VCaP (cell line): ENCODE results near the gene ZNF264.
"Not testable (repeated sequence)": the region's sequence is repeated elsewhere in the genome, so short reads cannot be mapped to it uniquely, and the experiment has no call there.

ENCODE experiments used
- H3K27ac ChIP-seq: fragments of 450-650 bp; 2 replicates; pipeline ENCODE4 v1.5.1; 2017
- TF ChIP-seq, protein P1 (sequence below): fragments of 450-650 bp; conservative IDR thresholded peaks from 2 replicates; pipeline ENCODE4 v1.5.1; 2017; ENCODE audit warnings: mild to moderate bottlenecking, moderate library complexity

ZNF264 gene

DNA sequence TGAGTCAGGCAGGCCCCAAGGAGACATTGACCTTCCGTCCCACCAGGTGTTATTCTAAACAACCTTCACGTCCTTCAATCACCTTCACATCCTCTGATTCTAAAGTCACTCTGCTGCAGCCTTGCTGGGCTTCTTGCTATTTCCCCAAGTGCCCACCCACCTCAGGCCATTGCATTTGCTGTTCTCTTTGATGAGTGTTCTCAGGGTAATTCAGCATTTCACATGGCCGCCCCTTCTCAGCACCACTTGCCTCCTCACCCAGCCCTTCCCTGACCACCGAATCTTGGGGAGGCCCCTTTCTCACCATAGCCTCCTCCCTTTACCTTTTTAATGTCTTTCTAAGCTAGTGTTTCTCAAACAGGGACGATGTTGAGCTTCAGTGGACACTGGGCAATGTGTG lies 53.8 kb downstream of the ZNF264 start:
- TF ChIP-seq, protein P1, sequence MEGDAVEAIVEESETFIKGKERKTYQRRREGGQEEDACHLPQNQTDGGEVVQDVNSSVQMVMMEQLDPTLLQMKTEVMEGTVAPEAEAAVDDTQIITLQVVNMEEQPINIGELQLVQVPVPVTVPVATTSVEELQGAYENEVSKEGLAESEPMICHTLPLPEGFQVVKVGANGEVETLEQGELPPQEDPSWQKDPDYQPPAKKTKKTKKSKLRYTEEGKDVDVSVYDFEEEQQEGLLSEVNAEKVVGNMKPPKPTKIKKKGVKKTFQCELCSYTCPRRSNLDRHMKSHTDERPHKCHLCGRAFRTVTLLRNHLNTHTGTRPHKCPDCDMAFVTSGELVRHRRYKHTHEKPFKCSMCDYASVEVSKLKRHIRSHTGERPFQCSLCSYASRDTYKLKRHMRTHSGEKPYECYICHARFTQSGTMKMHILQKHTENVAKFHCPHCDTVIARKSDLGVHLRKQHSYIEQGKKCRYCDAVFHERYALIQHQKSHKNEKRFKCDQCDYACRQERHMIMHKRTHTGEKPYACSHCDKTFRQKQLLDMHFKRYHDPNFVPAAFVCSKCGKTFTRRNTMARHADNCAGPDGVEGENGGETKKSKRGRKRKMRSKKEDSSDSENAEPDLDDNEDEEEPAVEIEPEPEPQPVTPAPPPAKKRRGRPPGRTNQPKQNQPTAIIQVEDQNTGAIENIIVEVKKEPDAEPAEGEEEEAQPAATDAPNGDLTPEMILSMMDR: no peak
- no peak overlapping the region for H3K27ac ChIP-seq

DNA sequence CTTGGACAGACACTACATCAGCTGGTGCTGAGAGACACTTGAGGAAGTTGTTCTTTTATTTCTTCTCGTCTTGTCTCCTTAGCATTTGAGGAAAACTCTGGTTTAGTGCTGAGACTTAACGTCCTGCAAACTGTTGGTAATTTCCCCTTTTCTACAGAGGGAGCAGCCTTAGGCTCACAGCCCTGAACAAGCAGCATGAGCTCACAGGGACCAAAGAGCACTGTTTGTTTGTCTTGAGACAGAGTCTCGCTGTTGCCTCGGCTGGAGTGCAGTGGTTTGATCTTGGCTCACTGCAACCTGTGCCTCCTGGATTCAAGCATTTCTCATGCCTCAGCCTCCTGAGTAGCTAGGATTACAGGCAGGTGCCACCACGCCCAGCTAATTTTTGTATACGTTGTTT lies 54.7 kb downstream of the ZNF264 start:
- no peak overlapping the region for H3K27ac ChIP-seq
- TF ChIP-seq, protein P1: no peak

DNA sequence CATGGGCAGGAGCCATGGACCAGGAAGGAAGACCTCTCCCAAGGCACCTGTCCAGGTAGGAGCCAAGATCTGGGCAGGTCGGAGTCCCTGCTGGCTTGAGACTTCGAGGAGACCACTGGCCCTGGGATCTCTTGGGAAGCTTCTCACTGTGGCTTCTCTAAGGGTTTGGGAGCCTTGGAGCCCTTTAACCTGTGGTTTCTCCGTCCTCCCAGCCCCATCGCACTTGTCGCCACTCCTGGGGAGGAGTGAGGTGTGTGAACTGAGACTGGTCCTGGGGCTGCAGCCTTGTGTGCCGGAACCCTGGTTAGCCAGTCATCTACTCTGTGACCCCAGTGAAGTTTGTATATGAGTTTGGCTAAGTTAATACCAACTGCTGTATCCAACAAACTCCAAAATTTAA lies 57.3 kb downstream of the ZNF264 start:
- TF ChIP-seq, protein P1: no peak
- no peak overlapping the region for H3K27ac ChIP-seq

DNA sequence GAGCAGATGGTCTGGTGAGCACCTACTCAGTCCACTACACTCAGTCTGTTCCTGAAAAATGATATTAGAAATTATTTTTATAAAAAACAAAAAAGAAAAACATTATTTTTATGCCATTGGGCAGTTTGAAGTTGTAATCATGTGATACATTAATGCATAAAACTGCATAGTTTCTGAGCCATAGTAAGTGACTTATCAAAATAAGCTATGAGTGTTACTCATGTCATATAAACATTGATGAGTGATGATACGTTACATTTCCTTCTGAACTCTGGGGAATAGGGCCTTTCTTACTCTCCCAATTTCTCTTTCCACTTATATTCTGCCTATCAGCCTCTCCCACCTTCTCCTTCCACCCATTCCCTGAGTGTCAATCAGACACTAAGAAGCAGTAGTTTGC lies 58.0 kb downstream of the ZNF264 start:
- TF ChIP-seq, protein P1: no peak
- no peak overlapping the region for H3K27ac ChIP-seq

DNA sequence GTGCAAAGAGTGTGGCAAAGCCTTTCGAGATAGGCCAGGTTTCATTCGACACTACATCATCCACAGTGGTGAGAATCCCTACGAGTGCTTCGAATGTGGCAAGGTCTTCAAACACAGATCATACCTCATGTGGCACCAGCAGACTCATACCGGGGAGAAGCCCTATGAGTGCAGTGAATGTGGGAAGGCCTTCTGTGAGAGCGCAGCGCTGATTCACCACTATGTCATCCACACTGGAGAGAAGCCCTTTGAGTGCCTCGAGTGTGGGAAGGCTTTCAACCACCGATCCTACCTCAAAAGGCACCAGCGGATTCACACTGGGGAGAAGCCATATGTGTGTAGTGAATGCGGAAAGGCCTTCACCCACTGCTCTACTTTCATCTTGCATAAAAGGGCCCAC lies 62.5 kb downstream of the ZNF264 start:
- H3K27ac ChIP-seq: not testable (repeated sequence)

DNA sequence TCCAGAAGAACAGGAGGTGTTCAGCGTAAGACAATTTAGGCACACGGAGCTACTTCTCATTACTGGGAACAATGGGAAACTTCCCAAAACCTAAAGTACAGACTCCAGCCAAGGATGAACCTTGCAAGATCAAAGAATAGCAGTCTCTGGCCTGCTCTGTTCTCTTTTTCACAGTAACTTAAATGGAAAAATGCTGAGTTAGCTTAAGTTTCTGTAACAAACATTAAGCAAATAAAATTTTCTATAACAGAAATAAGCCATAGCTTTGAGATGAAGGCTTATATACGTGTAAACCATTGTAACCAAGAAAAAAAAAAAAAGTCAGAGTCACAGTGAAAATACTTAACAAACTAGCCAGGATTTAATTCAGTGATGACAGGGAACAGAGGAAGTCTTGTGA lies 70.7 kb downstream of the ZNF264 start:
- TF ChIP-seq, protein P1: no peak
- no peak overlapping the region for H3K27ac ChIP-seq

DNA sequence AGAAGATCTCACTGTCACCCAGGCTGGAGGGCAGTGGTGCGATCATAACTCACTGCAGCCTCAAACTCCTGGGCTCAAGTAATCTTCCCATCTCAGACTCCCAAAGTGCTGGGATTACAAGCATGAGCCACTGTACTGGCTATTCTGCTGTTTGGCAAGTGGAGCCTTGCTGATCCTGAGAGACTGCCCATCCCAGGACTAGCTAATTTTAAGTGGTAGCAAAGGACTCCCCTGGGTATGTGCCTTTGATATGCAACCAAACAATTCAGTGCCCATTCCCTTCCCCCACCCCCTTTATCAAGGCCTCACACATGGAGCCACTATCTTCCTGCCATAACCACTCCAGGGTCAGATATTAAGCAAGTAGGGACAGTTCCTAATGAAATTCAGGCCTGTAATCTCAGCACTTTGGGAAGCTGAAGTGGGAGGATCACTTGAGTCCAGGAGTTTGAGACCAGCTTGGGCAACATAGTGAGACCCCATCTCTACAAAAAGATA lies 72.0 kb downstream of the ZNF264 start:
- TF ChIP-seq, protein P1: no peak
- H3K27ac ChIP-seq: no peak overlapping the region

DNA sequence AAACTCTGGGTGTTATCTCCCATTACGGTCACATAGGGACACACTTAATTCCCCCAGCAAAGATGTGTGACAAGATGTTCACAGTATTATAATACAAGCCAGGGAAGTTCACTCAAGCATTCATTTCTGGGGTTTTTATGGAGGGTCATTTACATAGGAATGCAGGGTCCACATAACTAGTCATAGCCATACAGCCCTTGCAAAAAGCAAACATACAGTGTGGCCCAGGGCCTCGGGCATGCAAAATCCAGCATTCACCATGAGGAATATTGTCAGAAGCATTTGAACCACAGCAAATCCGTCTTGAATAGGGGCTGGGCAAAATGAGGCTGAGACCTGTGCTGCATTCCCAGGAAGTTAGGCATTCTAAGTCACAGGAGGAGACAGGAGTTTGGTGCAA lies 76.0 kb downstream of the ZNF264 start:
- TF ChIP-seq, protein P1: no peak

More for the DNA sequence above, 76.0 kb downstream of the ZNF264 start:
- H3K27ac ChIP-seq: no peak overlapping the region
